Fibroblast of lung (primary cell): ENCODE data around the gene XPNPEP2. TPM values are rescaled to one million over a fixed set of nuclear protein-coding genes. Genes with fewer than 3 reads are reported as not detected.
A peak's percentile ranks its signal among the peaks of the same experiment; 100 is the strongest.

Experiments
- DNase-seq, 2 donors: peaks; one replicate each; pipeline versions ENCODE4 v3.0.0 to v3.0.0-alpha.2; 2010; ENCODE audit warnings: low read depth in 2 of 2
- H2AFZ ChIP-seq: 2 replicates; pipeline ENCODE4 v1.5.1; 2012; ENCODE audit warnings: low read length, control low read depth, inconsistent platforms
- H3K27ac ChIP-seq: 2 replicates; pipeline ENCODE4 v1.5.1; 2011; ENCODE audit warnings: low read length, control low read depth; ENCODE audit not compliant: insufficient read depth
- H3K27me3 ChIP-seq: 2 replicates; pipeline ENCODE4 v1.5.1; 2011; ENCODE audit warnings: mild to moderate bottlenecking, low read length; ENCODE audit not compliant: control insufficient read depth, insufficient read depth
- H3K36me3 ChIP-seq: 2 replicates; pipeline ENCODE4 v1.5.1; 2011; ENCODE audit warnings: low read length; ENCODE audit not compliant: control insufficient read depth, insufficient read depth
- H3K4me1 ChIP-seq: 2 replicates; pipeline ENCODE4 v1.5.1; 2011; ENCODE audit warnings: low read length; ENCODE audit not compliant: control insufficient read depth, insufficient read depth; ENCODE audit errors: extremely low read depth
- H3K4me2 ChIP-seq: 2 replicates; pipeline ENCODE4 v1.5.1; 2011; ENCODE audit warnings: low read length, control low read depth; ENCODE audit not compliant: insufficient read depth; ENCODE audit errors: extremely low read depth
- H3K4me3 ChIP-seq, 4 experiments: fragments of 200-600 bp in 1 of 4; sonication (generic) in 1 of 4; replicated peaks in 1 of 4; 2 replicates each; pipeline ENCODE4 v1.5.1; 2011 to 2016; ENCODE audit warnings: low read length in 4 of 4, low read depth in 3 of 4, mild to moderate bottlenecking in 3 of 4, control low read depth in 2 of 4, inconsistent platforms in 1 of 4, mixed read lengths in 1 of 4; ENCODE audit not compliant: insufficient read depth in 1 of 4; ENCODE audit errors: control extremely low read depth in 1 of 4
- H3K79me2 ChIP-seq: 2 replicates; pipeline ENCODE4 v1.5.1; 2012; ENCODE audit warnings: mild to moderate bottlenecking, low read length, inconsistent platforms; ENCODE audit not compliant: control insufficient read depth, insufficient read depth
- H3K9ac ChIP-seq: 2 replicates; pipeline ENCODE4 v1.5.1; 2011; ENCODE audit warnings: mild to moderate bottlenecking, low read length, control low read depth; ENCODE audit not compliant: insufficient read depth
- H3K9me3 ChIP-seq: 2 replicates; pipeline ENCODE4 v1.5.1; 2012; ENCODE audit warnings: low read depth, low read length; ENCODE audit not compliant: control insufficient read depth, insufficient read depth
- H4K20me1 ChIP-seq: 2 replicates; pipeline ENCODE4 v1.5.1; 2011; ENCODE audit warnings: low read length; ENCODE audit not compliant: control insufficient read depth, insufficient read depth; ENCODE audit errors: extremely low read depth
- EZH2 ChIP-seq: IDR thresholded peaks from 2 replicates; pipeline ENCODE4 v1.5.1; 2012; ENCODE audit warnings: low read length, control low read depth, mild to moderate bottlenecking; ENCODE audit errors: missing control alignments
- polyA plus RNA-seq, 2 donors: library from polyadenylated mRNA; depleted of rRNA in 1 of 2; stranded (reverse) in 1 of 2; unstranded in 1 of 2; fragments of >200 nt; gene quantifications; 2 replicates each; pipeline ENCODE4 v1.2.1, GENCODE V29; 2011 to 2012; ENCODE audit warnings: missing spikeins in 1 of 2
- total RNA-seq: library from RNA; depleted of rRNA; stranded (reverse); fragments of >200 nt; gene quantifications from 2 replicates; pipeline ENCODE4 v1.2.1, GENCODE V29; 2014
- TF ChIP-seq, protein P1 (sequence below), 2 donors: IDR thresholded peaks in 1 of 2; conservative IDR thresholded peaks in 1 of 2; 1 replicate in 1 of 2; 2 replicates in 1 of 2; pipeline ENCODE4 v1.5.1; 2011 to 2012; ENCODE audit warnings: low read length in 2 of 2, control low read depth in 1 of 2, inconsistent platforms in 1 of 2, low read depth in 1 of 2, mild to moderate bottlenecking in 1 of 2

The XPNPEP2 gene
- total and polyA plus RNA-seq, 2 donors (not counting 1 experiment from before 2014, with no cell fraction given) = 0.16 to 0.17 TPM

DNA sequence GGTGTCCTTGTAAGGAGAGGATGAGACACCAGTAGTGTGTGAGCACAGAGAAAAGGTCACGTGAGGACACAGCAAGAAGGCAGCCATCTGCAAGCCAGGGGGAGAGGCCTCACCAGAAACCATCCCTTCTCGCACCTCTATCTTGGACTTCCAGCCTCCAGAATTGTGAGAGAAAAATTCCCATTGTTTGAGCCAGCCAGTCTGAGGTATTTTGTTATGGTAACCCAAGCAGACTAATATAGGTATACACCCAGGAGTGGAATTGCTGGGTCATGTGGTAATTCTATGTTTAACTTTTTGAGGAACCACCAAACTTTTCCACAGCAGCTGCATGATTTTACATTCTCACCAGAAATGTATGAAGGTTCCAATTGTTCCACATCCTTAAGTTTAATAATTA is 79.3 kb downstream of the XPNPEP2 start:
- Histone ChIP-seq H3K9me3 (no peaks in the 10 kb centered on the region), H3K79me2 (no peaks in the 10 kb centered on the region), H4K20me1 (no peaks in the 10 kb centered on the region), H2AFZ (no peak overlapping the region), H3K4me2 (no peak overlapping the region), H3K27ac (no peak overlapping the region), H3K4me3 (no peak overlapping the region), H3K27me3 (no peaks in the 10 kb centered on the region), H3K9ac (no peak overlapping the region), H3K4me1 (no peaks in the 10 kb centered on the region), H3K36me3 (peaks cover 2% of the 10 kb centered on the region)
- peak in 1 of 2 donors; percentile 16 for DNase-seq
- TF ChIP-seq, protein P1, sequence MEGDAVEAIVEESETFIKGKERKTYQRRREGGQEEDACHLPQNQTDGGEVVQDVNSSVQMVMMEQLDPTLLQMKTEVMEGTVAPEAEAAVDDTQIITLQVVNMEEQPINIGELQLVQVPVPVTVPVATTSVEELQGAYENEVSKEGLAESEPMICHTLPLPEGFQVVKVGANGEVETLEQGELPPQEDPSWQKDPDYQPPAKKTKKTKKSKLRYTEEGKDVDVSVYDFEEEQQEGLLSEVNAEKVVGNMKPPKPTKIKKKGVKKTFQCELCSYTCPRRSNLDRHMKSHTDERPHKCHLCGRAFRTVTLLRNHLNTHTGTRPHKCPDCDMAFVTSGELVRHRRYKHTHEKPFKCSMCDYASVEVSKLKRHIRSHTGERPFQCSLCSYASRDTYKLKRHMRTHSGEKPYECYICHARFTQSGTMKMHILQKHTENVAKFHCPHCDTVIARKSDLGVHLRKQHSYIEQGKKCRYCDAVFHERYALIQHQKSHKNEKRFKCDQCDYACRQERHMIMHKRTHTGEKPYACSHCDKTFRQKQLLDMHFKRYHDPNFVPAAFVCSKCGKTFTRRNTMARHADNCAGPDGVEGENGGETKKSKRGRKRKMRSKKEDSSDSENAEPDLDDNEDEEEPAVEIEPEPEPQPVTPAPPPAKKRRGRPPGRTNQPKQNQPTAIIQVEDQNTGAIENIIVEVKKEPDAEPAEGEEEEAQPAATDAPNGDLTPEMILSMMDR (conservative IDR thresholded peaks at IDR 0.05 in 1 of 2, IDR thresholded peaks at IDR 0.05 in 1 of 2; ENCODE audit: low read depth in 1 of 2, low read length in 2 of 2) = no peak
- no peak for TF ChIP-seq EZH2

Other genes starting within 250 kb of the XPNPEP2 start
- 47.5 and 53.3 TPM in 2 replicates for gene SMARCA1, start 215.5 kb upstream of the XPNPEP2 start, total RNA-seq
- gene SMARCA1, start 215.5 kb upstream of the XPNPEP2 start, polyA plus RNA-seq = 38.3 and 74.5 TPM in 2 replicates
- gene OCRL, start 198.7 kb upstream of the XPNPEP2 start, total RNA-seq = 17.7 and 23.0 TPM in 2 replicates
- 28.7 and 32.1 TPM in 2 replicates for gene OCRL, start 198.7 kb upstream of the XPNPEP2 start, polyA plus RNA-seq
- 0.17 and 3.6 TPM in 2 replicates for gene APLN, start 84.0 kb upstream of the XPNPEP2 start, total RNA-seq
- 0.58 and 2.4 TPM in 2 replicates for gene APLN, start 84.0 kb upstream of the XPNPEP2 start, polyA plus RNA-seq
- not detected in 2 replicates for gene SASH3, start 41.0 kb downstream of the XPNPEP2 start, total RNA-seq
- not detected in 2 replicates for gene SASH3, start 41.0 kb downstream of the XPNPEP2 start, polyA plus RNA-seq
- 13.6 and 21.8 TPM in 2 replicates for gene ZDHHC9, start 104.9 kb downstream of the XPNPEP2 start, total RNA-seq
- gene ZDHHC9, start 104.9 kb downstream of the XPNPEP2 start, polyA plus RNA-seq = 38.2 and 38.4 TPM in 2 replicates
- 15.0 and 17.5 TPM in 2 replicates for gene UTP14A, start 167.2 kb downstream of the XPNPEP2 start, total RNA-seq
- gene UTP14A, start 167.2 kb downstream of the XPNPEP2 start, polyA plus RNA-seq = 15.6 and 20.3 TPM in 2 replicates
- gene BCORL1, start 243.7 kb downstream of the XPNPEP2 start, total RNA-seq = 1.3 and 2.8 TPM in 2 replicates
- 1.1 and 1.3 TPM in 2 replicates for gene BCORL1, start 243.7 kb downstream of the XPNPEP2 start, polyA plus RNA-seq